Activated CD8-positive, alpha-beta T cell treated with anti-CD3 and anti-CD28 coated beads, Interleukin-2, amount 10 ng/mL, durations not matched to agents 7 days and 5 days (primary cell): ENCODE results near the gene CLCNKA. TPM values are rescaled to one million over a fixed set of nuclear protein-coding genes. Genes with fewer than 3 reads are reported as not detected.
"Not testable (repeated sequence)": the region's sequence is repeated elsewhere in the genome, so short reads cannot be mapped to it uniquely, and the experiment has no call there.

Experiments
- ATAC-seq: fragments of 150-1000 bp; cut with Tn5 transposase; one replicate; pipeline ENCODE4 v1.10.0; 2021; ENCODE audit warnings: moderate library complexity
- CTCF ChIA-PET: fragments of 350-600 bp; sonication (Branson Sonifier 250); formaldehyde crosslinking; loops from one replicate; lab custom pipeline; 2021; ENCODE audit warnings: antibody characterized with exemption; lab: Charles Lee
- POLR2A ChIA-PET: fragments of 350-600 bp; sonication (Branson Sonifier 250); formaldehyde crosslinking; loops from one replicate; lab custom pipeline; 2021; ENCODE audit warnings: antibody characterized with exemption; lab: Charles Lee
- DNase-seq: peaks from one replicate; pipeline ENCODE4 v3.0.0-alpha.2; 2020
- H3K27ac Mint-ChIP-seq: one replicate; pipeline ENCODE4 v1.8.0; 2021; ENCODE audit warnings: mild to moderate bottlenecking, mixed read lengths
- H3K27me3 Mint-ChIP-seq: one replicate; pipeline ENCODE4 v1.8.0; 2021; ENCODE audit warnings: low read depth, mixed read lengths
- H3K36me3 Mint-ChIP-seq: one replicate; pipeline ENCODE4 v1.8.0; 2021; ENCODE audit warnings: low read depth, mixed read lengths
- H3K4me1 Mint-ChIP-seq: one replicate; pipeline ENCODE4 v1.8.0; 2021; ENCODE audit warnings: low read depth, mixed read lengths
- H3K4me3 Mint-ChIP-seq: one replicate; pipeline ENCODE4 v1.8.0; 2021; ENCODE audit warnings: mild to moderate bottlenecking, mixed read lengths
- H3K9me3 Mint-ChIP-seq: one replicate; pipeline ENCODE4 v1.8.0; 2022; ENCODE audit warnings: mixed read lengths; ENCODE audit not compliant: insufficient read depth
- total RNA-seq, 2 experiments: library from RNA; stranded (reverse); gene quantifications; one replicate each; pipeline ENCODE4 v1.2.3, GENCODE V29; 2021

The CLCNKA gene
- total RNA-seq, 2 experiments from 2014 or later = not detected

GRCh38 chr1:16031551-16031950 lies 9.7 kb downstream of the CLCNKA start:
- no peak overlapping the region for H3K27ac Mint-ChIP-seq
- peaks cover 2% of the 10 kb centered on the region for H3K27me3 Mint-ChIP-seq
- no peaks in the 10 kb centered on the region for H3K9me3 Mint-ChIP-seq
- DNase-seq = no peak
- H3K36me3 Mint-ChIP-seq = no peaks in the 10 kb centered on the region
- H3K4me1 Mint-ChIP-seq = peaks cover 2% of the 10 kb centered on the region
- H3K4me3 Mint-ChIP-seq = no peak overlapping the region
- CTCF ChIA-PET = interaction anchor here (1.6 kb wide), 1 partner anchor 239 kb away, joined by 3 read pairs; no protein-coding TSS in a partner anchor
- ATAC-seq = no peak
- POLR2A ChIA-PET = no interaction called here

DNA sequence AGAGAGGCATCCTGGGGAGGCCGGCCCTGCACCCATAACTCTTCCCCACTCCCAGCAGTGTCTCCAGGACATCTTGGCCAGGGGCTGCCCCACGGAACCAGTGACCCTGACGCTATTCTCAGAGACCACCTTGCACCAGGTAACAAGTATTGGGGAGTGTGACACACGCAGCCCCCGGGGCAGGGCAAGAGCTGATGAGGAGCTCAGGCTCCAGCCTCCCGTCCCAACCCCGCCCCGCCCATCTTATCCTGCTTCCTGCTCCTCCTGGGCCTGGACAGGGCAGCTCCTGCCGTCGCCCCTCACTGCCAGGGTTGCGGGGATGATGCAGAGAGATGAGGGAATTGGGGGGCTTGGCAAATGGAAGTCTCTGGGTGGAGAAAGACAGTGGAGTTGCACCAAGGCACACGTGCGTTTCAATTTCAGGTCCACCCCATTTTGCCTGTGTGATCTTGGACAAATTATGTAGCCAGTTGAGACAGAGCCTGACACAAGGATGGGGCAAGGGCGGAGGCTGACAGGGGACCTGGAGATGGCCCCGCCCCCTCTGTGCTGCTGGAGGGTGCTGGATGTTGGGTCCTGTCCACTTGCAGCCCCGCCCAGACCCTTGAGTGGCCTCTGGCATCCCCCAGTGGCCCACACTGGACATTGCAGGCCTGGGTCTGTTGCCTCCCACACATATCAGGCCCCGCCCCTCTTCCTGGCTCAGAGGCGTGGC lies 10.7 kb downstream of the CLCNKA start:
- DNase-seq = peak; percentile 68
- POLR2A ChIA-PET = no interaction called here
- peak; percentile 69 for ATAC-seq
- Mint-ChIP-seq H3K4me1 (peaks cover 2% of the 10 kb centered on the region), H3K9me3 (no peaks in the 10 kb centered on the region), H3K27me3 (peaks cover 4% of the 10 kb centered on the region), H3K4me3 (no peak overlapping the region), H3K36me3 (no peaks in the 10 kb centered on the region), H3K27ac (no peak overlapping the region)
- CTCF ChIA-PET = interaction anchor here (1.6 kb wide), 1 partner anchor 240 kb away, joined by 3 read pairs; no protein-coding TSS in a partner anchor

DNA sequence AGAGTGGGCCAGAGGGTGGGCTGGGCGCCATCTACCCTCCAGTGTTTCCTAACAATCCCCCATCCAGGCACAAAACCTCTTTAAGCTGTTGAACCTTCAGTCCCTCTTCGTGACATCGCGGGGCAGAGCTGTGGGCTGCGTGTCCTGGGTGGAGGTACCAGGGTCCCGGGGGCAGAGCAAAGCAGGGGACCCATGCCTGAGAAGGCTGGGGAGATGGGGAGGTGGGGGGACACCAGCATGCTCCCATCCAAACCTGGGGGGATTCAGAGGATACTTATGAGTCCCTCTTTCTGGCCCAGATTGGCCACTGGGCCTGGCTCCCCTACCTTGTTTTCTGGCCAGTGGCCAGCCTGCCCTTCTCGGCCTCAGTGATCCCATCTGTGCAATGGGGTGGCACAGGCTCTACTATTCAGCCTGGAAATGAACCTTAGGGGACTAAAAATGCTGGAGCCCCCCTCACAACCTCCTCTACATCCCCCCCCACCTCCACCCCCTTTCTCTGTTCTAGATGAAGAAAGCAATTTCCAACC lies 11.3 kb downstream of the CLCNKA start:
- H3K4me1 Mint-ChIP-seq, CTCF ChIA-PET, H3K36me3 Mint-ChIP-seq, H3K4me3 Mint-ChIP-seq, H3K27me3 Mint-ChIP-seq, H3K9me3 Mint-ChIP-seq, H3K27ac Mint-ChIP-seq, POLR2A ChIA-PET, ATAC-seq, DNase-seq: not testable (repeated sequence)

- H3K36me3 Mint-ChIP-seq, DNase-seq, ATAC-seq, H3K4me3 Mint-ChIP-seq, H3K27me3 Mint-ChIP-seq, H3K4me1 Mint-ChIP-seq, H3K9me3 Mint-ChIP-seq, POLR2A ChIA-PET, H3K27ac Mint-ChIP-seq: not testable (repeated sequence)
- CTCF ChIA-PET = interaction anchor here (1.1 to 1.4 kb wide), 2 partner anchors 29 to 245 kb away, joined by 3 read pairs; no protein-coding TSS in a partner anchor
Observed at GRCh38 chr1:16036461-16036860, 14.6 kb downstream of the CLCNKA start.

- no peak for DNase-seq
- no peak overlapping the region for H3K4me3 Mint-ChIP-seq
- peaks cover 2% of the 10 kb centered on the region for H3K27me3 Mint-ChIP-seq
- ATAC-seq = no peak
- ChIA-PET CTCF (no interaction called here), POLR2A (interaction anchor here (1.1 kb wide), 1 partner anchor 19 kb away, joined by 3 read pairs; no protein-coding TSS in a partner anchor)
- no peaks in the 10 kb centered on the region for H3K9me3 Mint-ChIP-seq
- no peaks in the 10 kb centered on the region for H3K36me3 Mint-ChIP-seq
- H3K4me1 Mint-ChIP-seq = no peaks in the 10 kb centered on the region
- no peak overlapping the region for H3K27ac Mint-ChIP-seq
Observed at GRCh38 chr1:16038620-16038912, 16.7 kb downstream of the CLCNKA start.

- H3K4me3 Mint-ChIP-seq, H3K27me3 Mint-ChIP-seq, DNase-seq, CTCF ChIA-PET, H3K9me3 Mint-ChIP-seq, H3K36me3 Mint-ChIP-seq, H3K4me1 Mint-ChIP-seq, POLR2A ChIA-PET, ATAC-seq, H3K27ac Mint-ChIP-seq: not testable (repeated sequence)
Observed at GRCh38 chr1:16039871-16040270, 18.0 kb downstream of the CLCNKA start.

DNA sequence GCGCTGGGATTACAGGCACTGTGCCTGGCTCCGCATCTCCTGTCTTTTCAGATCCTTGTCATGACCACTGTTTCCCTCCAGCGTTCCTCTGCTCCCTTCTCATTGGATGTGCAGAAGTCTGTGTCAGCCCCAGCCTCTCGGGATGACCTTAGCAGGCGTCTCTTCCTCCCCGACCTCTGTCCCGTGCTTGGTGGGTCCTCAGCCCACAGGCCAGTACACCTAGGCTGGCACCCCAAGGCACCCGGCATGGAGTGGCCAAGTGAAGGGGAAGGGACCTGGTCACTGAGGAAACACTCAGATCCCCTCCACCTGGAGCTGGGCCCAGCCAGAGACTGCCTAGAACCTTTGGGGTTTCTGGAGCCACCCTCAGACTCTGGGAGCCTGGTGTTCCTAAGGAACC lies 19.4 kb downstream of the CLCNKA start:
- CTCF ChIA-PET = no interaction called here
- H3K27me3 Mint-ChIP-seq = peaks cover 2% of the 10 kb centered on the region
- no peaks in the 10 kb centered on the region for H3K36me3 Mint-ChIP-seq
- POLR2A ChIA-PET = no interaction called here
- no peak for ATAC-seq
- H3K9me3 Mint-ChIP-seq = no peaks in the 10 kb centered on the region
- H3K27ac Mint-ChIP-seq = no peak overlapping the region
- no peaks in the 10 kb centered on the region for H3K4me1 Mint-ChIP-seq
- no peak for DNase-seq
- H3K4me3 Mint-ChIP-seq = no peak overlapping the region

GRCh38 chr1:16042096-16042495 lies 20.3 kb downstream of the CLCNKA start:
- ATAC-seq = no peak
- H3K4me1 Mint-ChIP-seq = no peaks in the 10 kb centered on the region
- CTCF ChIA-PET = no interaction called here

GRCh38 chr1:16042654-16043053 lies 20.8 kb downstream of the CLCNKA start:
- CTCF ChIA-PET, H3K4me3 Mint-ChIP-seq, DNase-seq, ATAC-seq, POLR2A ChIA-PET, H3K4me1 Mint-ChIP-seq, H3K9me3 Mint-ChIP-seq, H3K27me3 Mint-ChIP-seq, H3K27ac Mint-ChIP-seq, H3K36me3 Mint-ChIP-seq: not testable (repeated sequence)

More at GRCh38 chr1:16042096-16042495, 20.3 kb downstream of the CLCNKA start:
- Mint-ChIP-seq H3K9me3 (no peaks in the 10 kb centered on the region), H3K27ac (no peak overlapping the region), H3K27me3 (peaks cover 2% of the 10 kb centered on the region), H3K4me3 (no peak overlapping the region), H3K36me3 (no peaks in the 10 kb centered on the region)
- DNase-seq = no peak
- POLR2A ChIA-PET = no interaction called here

GRCh38 chr1:16043521-16043920 lies 21.7 kb downstream of the CLCNKA start, which contains the start of gene CLCNKB:
TSS of gene CLCNKB (plus strand) at chr1:16043782. CDS start at chr1:16044493, 711 bp downstream.
- no peak within 1 kb of the TSS for H3K27ac Mint-ChIP-seq
- H3K4me3 Mint-ChIP-seq = no peak within 1 kb of the TSS

GRCh38 chr1:16043950-16044349 lies 22.1 kb downstream of the CLCNKA start:
- Mint-ChIP-seq H3K9me3 (no peaks in the 10 kb centered on the region), H3K36me3 (no peaks in the 10 kb centered on the region), H3K4me1 (no peaks in the 10 kb centered on the region), H3K27ac (no peak overlapping the region), H3K4me3 (no peak overlapping the region), H3K27me3 (peaks cover 3% of the 10 kb centered on the region)
- DNase-seq = no peak
- CTCF ChIA-PET = no interaction called here
- ATAC-seq = no peak
- POLR2A ChIA-PET = no interaction called here

More at GRCh38 chr1:16043521-16043920, 21.7 kb downstream of the CLCNKA start, which contains the start of gene CLCNKB:
- ChIA-PET POLR2A (no interaction called here), CTCF (no interaction called here)
- H3K9me3 Mint-ChIP-seq = no peaks in the 10 kb centered on the region
- H3K4me1 Mint-ChIP-seq = no peaks in the 10 kb centered on the region
- DNase-seq (no peak), ATAC-seq (no peak)
- peaks cover 3% of the 10 kb centered on the region for H3K27me3 Mint-ChIP-seq
- no peaks in the 10 kb centered on the region for H3K36me3 Mint-ChIP-seq

DNA sequence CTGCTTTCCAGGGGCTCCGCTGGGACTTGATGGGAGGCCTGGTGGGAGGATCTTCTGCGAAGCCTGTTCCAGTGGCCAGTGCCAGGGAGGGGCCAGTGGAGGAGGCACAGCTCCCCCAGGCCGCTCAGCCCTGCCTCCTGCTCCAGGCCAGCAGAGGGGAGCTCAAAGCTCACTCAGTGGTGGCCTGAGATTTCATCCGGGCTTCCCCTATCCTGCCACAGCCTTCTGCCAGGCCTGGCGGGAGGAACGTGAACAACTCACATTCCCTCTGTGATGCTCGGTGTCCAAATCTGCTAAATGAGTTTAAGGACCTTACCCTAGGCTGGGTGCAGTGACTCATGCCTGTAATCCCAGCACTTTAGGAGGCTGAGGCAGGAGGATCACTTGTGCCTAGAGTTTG lies 25.0 kb downstream of the CLCNKA start:
- POLR2A ChIA-PET = no interaction called here
- Mint-ChIP-seq H3K36me3 (no peaks in the 10 kb centered on the region), H3K27me3 (peaks cover 3% of the 10 kb centered on the region), H3K27ac (no peak overlapping the region), H3K4me1 (no peaks in the 10 kb centered on the region), H3K4me3 (no peak overlapping the region), H3K9me3 (no peaks in the 10 kb centered on the region)
- CTCF ChIA-PET = interaction anchor here (1.7 kb wide), 1 partner anchor 32 kb away, joined by 6 read pairs; no protein-coding TSS in a partner anchor
- ATAC-seq = no peak
- no peak for DNase-seq
